ENCODE results near the gene ZNRD2.

The ZNRD2 gene

GRCh38 chr11:65609665-65610064, 39.4 kb downstream of the ZNRD2 start:
- no peak for DNase-seq (ENCODE audit: low read depth in 2 of 2, low spot score in 1 of 2)

GRCh38 chr11:65610404-65610803, 40.1 kb downstream of the ZNRD2 start:
- DNase-seq (ENCODE audit: low read depth in 2 of 2, low spot score in 1 of 2), result no peak

DNA sequence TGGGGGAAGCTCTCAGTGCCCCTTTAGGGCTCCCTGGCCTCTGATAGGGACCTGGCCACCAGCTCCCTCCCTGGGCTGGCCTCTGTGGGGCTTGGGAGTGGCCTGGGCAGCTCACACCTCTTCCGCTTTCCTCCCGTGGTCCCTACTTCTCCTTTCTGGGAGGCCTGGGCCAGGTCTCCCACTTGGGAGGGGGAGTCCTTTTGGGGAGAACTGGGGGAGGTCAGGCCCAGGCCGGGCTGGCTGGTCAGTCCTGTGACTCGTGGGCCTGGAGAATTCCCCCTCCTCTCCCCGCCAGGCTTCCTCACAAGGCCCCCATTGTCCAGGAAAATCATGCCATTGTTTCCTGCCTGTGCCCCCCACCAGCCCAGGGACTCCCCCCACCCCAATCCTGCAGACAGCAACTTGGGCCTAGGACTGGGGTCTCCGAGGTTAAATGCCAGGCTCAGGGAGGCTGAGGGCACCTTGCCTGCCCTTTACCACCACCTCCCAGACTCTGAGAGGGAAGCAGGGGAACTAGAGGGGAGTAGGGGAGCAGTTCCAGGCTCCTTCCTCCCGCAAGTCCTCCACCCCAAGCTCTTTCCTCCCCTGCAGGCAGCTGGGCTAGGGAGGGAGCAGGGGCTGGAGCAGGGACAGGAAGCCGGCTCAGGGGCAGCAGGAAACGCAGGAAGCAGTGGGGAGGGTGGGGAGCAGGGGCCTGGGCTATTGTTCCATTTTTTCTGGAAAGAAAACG, 40.9 kb downstream of the ZNRD2 start:
- DNase-seq (ENCODE audit: low read depth in 2 of 2, low spot score in 1 of 2), result no peak

DNA sequence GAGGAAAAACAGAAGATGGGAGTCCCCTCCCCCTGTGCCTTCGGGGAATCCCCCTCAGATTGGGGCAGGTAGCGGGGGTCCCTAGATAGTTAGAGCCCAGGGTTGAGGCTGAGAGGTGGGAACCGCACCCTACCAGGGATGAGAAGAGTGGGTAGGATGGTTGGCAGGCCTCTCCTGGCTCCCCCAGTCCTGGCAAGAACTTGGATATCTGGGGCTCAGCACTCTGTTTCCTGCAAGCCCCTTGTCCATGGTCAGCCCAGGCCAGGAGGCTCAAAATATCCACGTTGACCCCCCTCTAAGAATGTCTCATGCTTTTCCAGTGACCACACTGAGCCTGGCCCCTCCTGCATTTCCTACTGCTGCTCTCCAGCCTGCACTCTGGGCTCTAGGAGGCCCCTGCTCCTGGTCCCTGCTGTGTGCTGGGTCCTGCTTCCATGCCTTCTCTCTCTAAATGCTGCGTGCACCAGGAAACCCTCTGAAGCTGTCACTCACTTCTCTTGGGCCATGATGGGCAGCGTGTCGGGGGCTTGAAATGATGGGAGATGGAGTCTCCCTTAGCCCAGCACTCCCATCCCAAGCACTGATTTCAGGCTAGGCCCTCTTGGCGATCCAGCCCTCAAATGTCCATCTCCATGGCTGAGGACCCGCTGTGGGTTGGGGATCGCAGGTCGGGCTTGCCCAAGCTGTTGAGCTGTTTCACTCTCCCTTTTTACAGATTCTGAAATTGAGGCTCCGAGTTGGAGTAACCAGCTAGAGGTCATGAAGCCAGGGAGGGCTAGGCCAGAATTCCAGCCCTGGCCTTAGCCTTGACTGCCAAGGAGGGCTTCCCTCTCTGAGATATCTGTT, 41.7 kb downstream of the ZNRD2 start:
- DNase-seq (ENCODE audit: low read depth in 2 of 2, low spot score in 1 of 2), result no peak

DNA sequence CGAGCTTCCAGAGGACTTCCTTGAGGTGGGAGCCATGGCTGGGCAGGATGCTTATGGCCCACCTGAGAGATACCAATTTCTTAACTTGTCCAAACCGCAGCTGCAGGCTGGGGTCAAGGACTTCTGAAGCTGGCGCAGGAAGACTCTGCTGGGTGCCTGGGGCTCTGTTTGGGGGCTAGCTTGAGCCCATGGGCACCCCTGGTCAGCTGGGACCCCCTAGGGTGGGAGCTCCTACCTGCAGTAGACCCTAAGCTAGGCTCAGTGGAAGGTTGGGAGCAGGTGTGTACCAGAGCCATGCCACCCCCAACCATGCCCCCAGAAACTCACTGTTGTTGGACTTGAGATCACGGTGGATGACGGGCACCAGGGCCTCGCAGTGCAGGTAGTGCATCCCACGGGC, 42.4 kb downstream of the ZNRD2 start:
- no peak for DNase-seq (ENCODE audit: low read depth in 2 of 2, low spot score in 1 of 2)

DNA sequence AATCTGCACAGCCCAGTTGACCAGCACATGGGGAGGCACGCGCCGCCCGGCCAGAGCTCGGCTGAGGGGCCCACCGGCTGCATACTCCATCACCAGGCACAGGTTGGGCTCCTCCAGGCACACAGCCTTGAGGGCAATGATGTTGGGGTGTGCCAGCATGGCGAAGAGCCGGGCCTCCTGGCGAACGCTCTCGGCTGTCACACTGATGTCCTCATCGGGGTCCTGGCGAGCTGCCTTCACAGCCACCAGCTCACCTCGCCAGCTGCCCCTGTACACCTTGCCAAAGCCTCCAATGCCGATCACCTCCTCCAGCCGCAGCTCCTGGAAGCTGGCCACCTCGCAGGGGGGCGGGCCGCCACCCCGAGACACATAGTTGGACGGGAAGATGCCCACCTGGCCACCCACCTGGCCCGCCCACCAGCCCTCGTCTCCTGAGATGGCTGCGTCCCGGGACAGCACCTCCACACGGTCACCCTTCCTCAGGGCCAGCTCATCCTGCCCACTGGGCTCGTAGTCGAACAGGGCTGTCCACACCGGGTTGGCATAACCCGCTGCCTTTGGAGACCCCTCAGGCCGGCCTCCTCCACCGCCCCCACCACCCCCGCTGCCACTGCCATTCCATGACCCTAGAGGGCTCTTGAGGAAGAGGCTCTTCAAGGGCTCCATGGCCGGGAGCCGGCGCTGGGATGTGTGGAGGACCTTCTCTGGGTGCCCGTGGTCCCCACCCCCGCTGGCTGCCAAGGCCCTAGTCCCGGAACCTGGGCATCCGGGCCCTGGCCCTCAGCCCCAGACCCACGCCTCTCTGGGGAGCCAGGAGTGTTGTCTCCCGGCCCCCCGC, 43.0 kb downstream of the ZNRD2 start:
- no peak for DNase-seq (ENCODE audit: low read depth in 2 of 2, low spot score in 1 of 2)

DNA sequence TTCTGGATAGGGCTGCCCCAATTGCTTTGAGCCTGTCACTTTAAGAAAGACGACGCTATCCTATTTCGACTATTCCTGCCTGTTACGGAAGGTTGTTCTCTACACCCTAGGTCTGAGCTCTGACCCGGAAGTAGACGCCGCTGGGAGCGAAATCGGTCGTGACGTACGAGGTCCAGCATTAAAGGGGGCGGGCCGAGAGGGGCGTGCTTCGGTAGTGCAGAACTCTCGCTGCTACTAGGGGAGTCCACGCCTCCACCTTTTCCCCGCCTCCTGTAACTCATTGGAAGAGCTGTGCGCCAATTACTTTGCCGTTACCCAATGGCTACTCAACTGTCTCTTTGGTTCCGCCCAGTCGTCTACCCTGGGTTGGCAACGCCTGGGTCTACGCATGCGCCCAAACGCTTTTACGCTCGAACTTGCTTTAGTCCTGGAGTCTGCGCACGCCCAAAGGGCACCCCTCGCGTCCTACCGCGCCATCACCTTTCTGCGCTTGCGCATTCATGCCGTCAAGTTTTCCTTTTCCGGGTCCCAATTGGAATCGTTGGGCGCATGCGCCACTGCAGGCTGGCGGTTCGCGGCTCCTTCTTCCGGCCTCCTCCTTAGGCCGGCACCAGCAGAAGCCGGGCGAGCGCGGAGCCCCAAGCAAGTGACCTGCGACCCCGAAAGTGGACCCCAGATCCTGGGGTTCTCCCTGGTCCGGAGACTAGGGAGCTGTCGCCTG, 45.1 kb downstream of the ZNRD2 start, which contains the start of gene PCNX3:
TSS of gene PCNX3 (plus strand) at position 548 of the 721 bp plus-strand sequence. CDS start 536 bp downstream, outside the sequence.
- DNase-seq (ENCODE audit: low read depth in 2 of 2, low spot score in 1 of 2), result peak; percentile 99 to 100

- no peak for DNase-seq (ENCODE audit: low read depth in 2 of 2, low spot score in 1 of 2)
Measured at GRCh38 chr11:65615950-65616574, 45.8 kb downstream of the ZNRD2 start.

DNA sequence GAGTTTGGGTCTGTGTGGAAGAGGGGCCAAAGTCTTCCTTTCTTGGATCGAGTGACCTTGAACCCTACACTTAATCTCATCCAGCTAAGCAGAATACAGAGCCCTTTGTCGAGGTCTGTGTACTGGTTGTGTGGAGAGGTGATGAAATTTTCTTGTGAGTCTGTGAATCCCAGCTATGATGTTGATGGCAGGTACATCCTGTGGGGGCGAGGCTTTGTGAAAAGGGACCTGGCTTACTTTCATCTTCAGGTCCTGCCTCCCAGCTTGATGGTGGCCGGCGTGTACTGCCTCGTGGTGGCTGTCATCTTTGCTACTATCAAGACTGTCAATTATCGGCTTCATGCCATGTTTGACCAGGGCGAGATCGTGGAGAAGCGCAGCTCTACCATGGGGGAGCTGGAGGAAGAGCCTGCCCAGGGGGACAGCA, 46.3 kb downstream of the ZNRD2 start:
- no peak for DNase-seq (ENCODE audit: low read depth in 2 of 2, low spot score in 1 of 2)

GRCh38 chr11:65617136-65617850, 47.0 kb downstream of the ZNRD2 start:
- DNase-seq (ENCODE audit: low read depth in 2 of 2, low spot score in 1 of 2), result no peak

- no peak for DNase-seq (ENCODE audit: low read depth in 2 of 2, low spot score in 1 of 2)
Measured at GRCh38 chr11:65617990-65618751, 47.9 kb downstream of the ZNRD2 start.

- DNase-seq (ENCODE audit: low read depth in 2 of 2, low spot score in 1 of 2), result no peak
Measured at GRCh38 chr11:65618763-65619162, 48.5 kb downstream of the ZNRD2 start.

DNA sequence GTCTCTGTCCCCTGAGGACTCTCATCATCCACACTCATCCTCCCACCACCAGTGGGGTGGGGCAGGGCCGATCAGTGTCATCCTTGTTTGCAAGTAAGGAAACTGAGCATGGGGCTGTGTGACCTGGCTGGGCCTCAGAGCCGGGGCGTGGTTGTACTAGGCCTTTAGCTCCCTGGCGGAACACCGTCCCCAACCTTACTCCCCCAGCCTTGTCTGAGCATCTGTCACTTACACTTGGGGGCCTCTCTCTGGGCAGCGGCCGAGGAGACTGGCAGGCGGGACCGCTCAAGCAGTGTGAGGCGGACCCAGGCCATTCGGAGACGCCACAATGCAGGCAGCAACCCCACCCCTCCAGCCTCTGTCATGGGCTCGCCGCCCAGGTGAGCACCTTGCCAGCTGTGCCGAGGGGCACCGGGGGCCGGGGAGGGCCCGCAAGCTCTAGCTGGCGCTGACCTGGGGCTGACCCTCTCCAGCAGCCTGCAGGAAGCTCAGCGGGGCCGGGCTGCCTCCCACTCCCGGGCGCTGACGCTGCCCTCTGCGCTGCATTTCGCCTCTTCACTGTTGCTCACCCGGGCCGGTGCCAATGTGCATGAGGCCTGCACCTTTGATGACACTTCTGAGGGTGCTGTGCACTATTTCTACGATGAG, 49.1 kb downstream of the ZNRD2 start:
- DNase-seq (ENCODE audit: low read depth in 2 of 2, low spot score in 1 of 2), result no peak

DNA sequence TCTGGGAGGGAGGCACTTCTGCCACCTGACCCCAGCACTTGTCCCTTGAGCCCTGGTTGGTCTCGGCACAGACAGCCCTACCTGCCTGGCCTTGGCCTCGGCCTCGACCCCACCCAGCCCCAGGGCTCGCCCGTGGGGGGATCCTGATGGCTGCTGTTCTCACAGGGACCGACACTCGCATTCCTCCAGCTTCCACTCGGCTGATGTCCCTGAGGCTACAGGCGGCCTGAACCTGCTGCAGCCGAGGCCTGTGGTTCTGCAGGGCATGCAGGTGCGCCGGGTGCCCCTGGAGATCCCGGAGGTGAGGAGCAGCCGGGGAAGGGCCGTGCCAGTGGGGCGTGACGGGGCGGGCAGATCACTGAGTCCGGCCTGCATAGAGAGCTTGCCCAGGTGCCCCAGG, 50.4 kb downstream of the ZNRD2 start:
- DNase-seq (ENCODE audit: low read depth in 2 of 2, low spot score in 1 of 2), result no peak

- DNase-seq (ENCODE audit: low read depth in 2 of 2, low spot score in 1 of 2), result no peak
Measured at GRCh38 chr11:65621460-65621859, 51.2 kb downstream of the ZNRD2 start.
